H1 (cell line): ENCODE measurements around the gene BAIAP2L2. TPM values are rescaled to one million over a fixed set of nuclear protein-coding genes. Genes with fewer than 3 reads are reported as not detected.

Experiments used
- CTBP2 ChIP-seq: IDR thresholded peaks from 2 replicates; pipeline ENCODE4 v1.7.0; 2011; ENCODE audit warnings: borderline replicate concordance, mild to moderate bottlenecking, moderate library complexity, mixed read lengths, low read length; ENCODE audit not compliant: insufficient read depth, insufficient read length
- EZH2 ChIP-seq: fragments of 200-600 bp; sonication (generic); IDR thresholded peaks from 2 replicates; pipeline ENCODE4 v1.7.1; 2012; ENCODE audit warnings: low read depth, mild to moderate bottlenecking, moderate library complexity, low read length, inconsistent platforms; ENCODE audit not compliant: severe bottlenecking
- JUN ChIP-seq: IDR thresholded peaks from 2 replicates; pipeline ENCODE4 v1.6.1; 2011; ENCODE audit warnings: low read depth, mild to moderate bottlenecking, improper control_type of control experiment, low read length
- RFX5 ChIP-seq: IDR thresholded peaks from 2 replicates; pipeline ENCODE4 v1.6.1; 2011; ENCODE audit warnings: low read depth, low read length, improper control_type of control experiment, borderline replicate concordance
- SIN3A ChIP-seq, 2 experiments: IDR thresholded peaks in 1 of 2; conservative IDR thresholded peaks in 1 of 2; 2 replicates each; pipeline ENCODE4 v1.6.1; 2011 to 2012; ENCODE audit warnings: low read length in 2 of 2, improper control_type of control experiment in 1 of 2, low read depth in 1 of 2, mild to moderate bottlenecking in 1 of 2
- polyA plus RNA-seq, 7 experiments: library from polyadenylated mRNA; depleted of rRNA in 3 of 7; stranded (reverse) in 5 of 7; unstranded in 2 of 7; fragments of >200 nt in 5 of 7; fragments of 200-250 nt in 2 of 7; gene quantifications; 1 replicate in 5 of 7; 2 replicates in 1 of 7; 4 replicates in 1 of 7; pipeline versions ENCODE4 v1.2.1 to v1.2.3, GENCODE V29; 2011 to 2013; ENCODE audit warnings: missing spikeins in 2 of 7, mixed read lengths in 2 of 7
- total RNA-seq: library from RNA; stranded (reverse); fragmentation: NEBNext Ultra II Directional; extraction: Animal tissue kit (Norgen Biotek cat#: 25700); gene quantifications from 2 replicates; pipeline ENCODE4 v1.2.1, GENCODE V29; 2021

The BAIAP2L2 gene
- total and polyA plus RNA-seq, 2 of the 8 experiments (the other 6 are each of a cell fraction or from before 2014, with no cell fraction given): 5.4 to 10.0 TPM

DNA sequence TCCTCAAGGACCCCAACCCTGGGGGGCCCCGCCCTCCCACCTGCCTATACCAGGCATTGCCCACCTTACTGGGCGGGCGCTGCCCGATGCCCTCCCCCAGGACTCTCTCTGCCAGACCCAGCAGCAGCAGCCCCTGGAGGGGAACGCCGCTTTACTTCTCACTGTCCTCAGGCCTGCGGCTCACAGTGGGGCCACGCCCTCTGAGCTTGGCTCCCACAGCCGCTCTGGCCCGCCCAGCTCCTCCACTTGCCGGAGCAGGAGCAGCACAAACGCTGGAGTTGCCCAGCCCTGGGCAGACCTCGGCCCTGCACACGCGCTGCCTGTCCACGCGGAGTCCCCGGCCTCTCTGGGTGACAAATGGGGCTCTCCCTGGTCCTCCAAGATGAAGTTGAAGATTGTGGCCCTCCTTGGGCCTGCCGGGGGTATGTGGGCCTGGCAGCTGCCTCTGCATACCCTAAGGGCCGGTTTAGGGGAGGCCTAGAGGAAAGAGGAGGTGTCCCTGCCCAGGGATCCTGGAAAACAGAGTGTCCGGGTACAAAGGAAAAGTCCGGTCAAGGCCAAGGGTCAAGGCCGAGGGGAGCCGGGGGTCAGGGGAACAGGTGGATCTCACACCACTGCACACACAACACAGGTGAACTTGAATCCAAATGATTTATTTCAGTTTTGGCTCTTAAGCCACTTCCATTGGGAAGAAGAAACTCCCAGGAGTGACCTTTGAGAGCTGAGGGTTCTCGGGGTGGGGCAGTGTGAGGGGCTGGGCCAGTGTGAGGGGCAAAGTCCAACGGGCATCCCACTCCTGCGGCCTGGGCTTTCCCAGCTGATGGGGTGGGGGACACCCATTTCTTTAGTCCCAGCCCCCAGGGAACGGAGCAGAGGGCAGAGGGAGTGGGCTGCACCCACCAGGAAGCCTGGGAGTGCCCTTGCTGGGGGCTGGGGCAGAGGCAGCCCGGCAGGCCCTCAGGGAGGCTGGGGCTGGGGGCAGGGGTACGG is 674 bp upstream of the BAIAP2L2 start (continued):
- no peak for TF ChIP-seq CTBP2
- TF ChIP-seq JUN: no peak
- no peak for TF ChIP-seq SIN3A (conservative IDR thresholded peaks at IDR 0.05 in 1 of 2, IDR thresholded peaks at IDR 0.05 in 1 of 2; ENCODE audit: low read depth in 1 of 2, low read length in 2 of 2)
- TF ChIP-seq EZH2: no peak
- no peak for TF ChIP-seq RFX5
